Mesothelial cell of epicardium (in vitro differentiated cells): ENCODE measurements around the gene SLC22A23. TPM values are rescaled to one million over a fixed set of nuclear protein-coding genes. Genes with fewer than 3 reads are reported as not detected.
"Not testable (repeated sequence)": the region's sequence is repeated elsewhere in the genome, so short reads cannot be mapped to it uniquely, and the experiment has no call there.

Source experiments
- DNase-seq, 2 experiments: peaks; one replicate each; pipeline ENCODE4 v3.0.0; 2021; ENCODE audit warnings: low spot score in 2 of 2; ENCODE audit not compliant: unreplicated experiment in 2 of 2
- H3K27ac Mint-ChIP-seq: 2 replicates; pipeline ENCODE4 v1.8.0; 2021; ENCODE audit warnings: mixed read lengths
- H3K27me3 Mint-ChIP-seq: 2 replicates; pipeline ENCODE4 v1.8.0; 2021; ENCODE audit warnings: low read depth, mixed read lengths
- H3K36me3 Mint-ChIP-seq: 2 replicates; pipeline ENCODE4 v1.8.0; 2021; ENCODE audit warnings: mixed read lengths
- H3K4me1 Mint-ChIP-seq: 2 replicates; pipeline ENCODE4 v1.8.0; 2021; ENCODE audit warnings: mixed read lengths
- H3K4me3 Mint-ChIP-seq: 2 replicates; pipeline ENCODE4 v1.8.0; 2021; ENCODE audit warnings: mild to moderate bottlenecking, moderate library complexity, mixed read lengths
- H3K9me3 Mint-ChIP-seq: 2 replicates; pipeline ENCODE4 v1.8.0; 2021; ENCODE audit warnings: mixed read lengths
- CTCF ChIP-seq: fragments of 200-600 bp; sonication (generic); IDR thresholded peaks from one replicate; pipeline ENCODE4 v1.5.0; 2021; ENCODE audit warnings: antibody characterized with exemption; ENCODE audit not compliant: unreplicated experiment
- total RNA-seq: library from RNA; stranded (reverse); gene quantifications from 3 replicates; pipeline ENCODE4 v1.2.1, GENCODE V29; 2021

SLC22A23 gene
- total RNA-seq, 1 donor from 2014 or later: 25.0 TPM

- H3K27ac Mint-ChIP-seq: peak overlapping the region; percentile 98
- peaks cover 4% of the 10 kb centered on the region for H3K36me3 Mint-ChIP-seq
- H3K27me3 Mint-ChIP-seq: peaks cover 3% of the 10 kb centered on the region
- no peak for TF ChIP-seq CTCF
- DNase-seq: peak in 1 of 2 experiments; percentile 68
- no peaks in the 10 kb centered on the region for H3K9me3 Mint-ChIP-seq
- peak overlapping the region; percentile 58 for H3K4me3 Mint-ChIP-seq
- H3K4me1 Mint-ChIP-seq: peaks cover 39% of the 10 kb centered on the region
Observed at GRCh38 chr6:3247255-3248146, 209.3 kb downstream of the SLC22A23 start.

- Mint-ChIP-seq H3K27me3 (no peaks in the 10 kb centered on the region), H3K4me3 (no peak overlapping the region), H3K36me3 (peaks cover 4% of the 10 kb centered on the region), H3K4me1 (peaks cover 23% of the 10 kb centered on the region), H3K27ac (no peak overlapping the region), H3K9me3 (no peaks in the 10 kb centered on the region)
- TF ChIP-seq CTCF: no peak
- no peak for DNase-seq
Observed at GRCh38 chr6:3245216-3245615, 211.6 kb downstream of the SLC22A23 start.

- not testable (repeated sequence) for H3K9me3 Mint-ChIP-seq, H3K36me3 Mint-ChIP-seq, H3K27me3 Mint-ChIP-seq, H3K4me3 Mint-ChIP-seq, DNase-seq, H3K27ac Mint-ChIP-seq
- H3K4me1 Mint-ChIP-seq: peaks cover 21% of the 10 kb centered on the region
Observed at GRCh38 chr6:3244832-3245161, 212.1 kb downstream of the SLC22A23 start.

- no peak for DNase-seq
- Mint-ChIP-seq H3K4me3 (no peak overlapping the region), H3K4me1 (peaks cover 16% of the 10 kb centered on the region), H3K27ac (no peak overlapping the region), H3K9me3 (no peaks in the 10 kb centered on the region), H3K27me3 (no peaks in the 10 kb centered on the region), H3K36me3 (peaks cover 4% of the 10 kb centered on the region)
- no peak for TF ChIP-seq CTCF
Observed at GRCh38 chr6:3244003-3244831, 212.6 kb downstream of the SLC22A23 start.

- Mint-ChIP-seq H3K4me1 (peaks cover 8% of the 10 kb centered on the region), H3K9me3 (no peaks in the 10 kb centered on the region), H3K4me3 (no peak overlapping the region), H3K36me3 (peaks cover 4% of the 10 kb centered on the region), H3K27ac (no peak overlapping the region), H3K27me3 (no peaks in the 10 kb centered on the region)
- no peak for DNase-seq
- TF ChIP-seq CTCF: no peak
Observed at GRCh38 chr6:3242768-3243167, 214.1 kb downstream of the SLC22A23 start.

GRCh38 chr6:3241745-3242144 is 215.1 kb downstream of the SLC22A23 start:
- H3K4me1 Mint-ChIP-seq, H3K4me3 Mint-ChIP-seq, H3K36me3 Mint-ChIP-seq, H3K27ac Mint-ChIP-seq, DNase-seq, H3K27me3 Mint-ChIP-seq, H3K9me3 Mint-ChIP-seq: not testable (repeated sequence)
